ENCODE data around the gene FAM13A.

- TF ChIP-seq SP1 (IDR thresholded peaks at IDR 0.05) (no peak), L3MBTL2 (conservative IDR thresholded peaks at IDR 0.05) (no peak), PKNOX1 (IDR thresholded peaks at IDR 0.05) (no peak), ARNT (IDR thresholded peaks at IDR 0.05) (no peak), SUZ12 (IDR thresholded peaks at IDR 0.05) (no peak), ZNF384 (IDR thresholded peaks at IDR 0.05) (no peak), FOXM1 (IDR thresholded peaks at IDR 0.05; ENCODE audit: borderline replicate concordance) (no peak)
Measured at GRCh38 chr4:88752076-88752463, 304.9 kb downstream of the FAM13A start.

Data from HEK293T (cell line).